SK-N-SH treated with all-trans-retinoic acid at 6 μM for 48 hours (cell line): Measurements from ENCODE around the gene C2CD4D.

Experiments used
- ATAC-seq: fragments of 200-7000 bp; cut with Tn5 transposase; 3 replicates; pipeline ENCODE4 v1.9.1; 2020; ENCODE audit warnings: mild to moderate bottlenecking, moderate library complexity
- ARNTL ChIP-seq: fragments of 450-650 bp; formaldehyde crosslinking; IDR thresholded peaks from 2 replicates; pipeline ENCODE4 v1.5.0; 2020; ENCODE audit warnings: low read depth, mild to moderate bottlenecking, moderate library complexity, borderline replicate concordance
- BACH2 ChIP-seq: fragments of 250-450 bp; sonication (Bioruptor Pico); IDR thresholded peaks from 2 replicates; pipeline ENCODE4 v1.9.0; 2021; ENCODE audit warnings: mild to moderate bottlenecking, borderline replicate concordance
- CSDC2 ChIP-seq: fragments of 250-450 bp; sonication (Bioruptor Pico); IDR thresholded peaks from 2 replicates; pipeline ENCODE4 v1.5.0; 2020; ENCODE audit warnings: mild to moderate bottlenecking, moderate library complexity
- ESRRG ChIP-seq: fragments of 250-450 bp; sonication (Bioruptor Pico); IDR thresholded peaks from 2 replicates; pipeline ENCODE4 v1.6.1; 2021; ENCODE audit warnings: mild to moderate bottlenecking
- GLIS3 ChIP-seq: fragments of 250-450 bp; sonication (Bioruptor Pico); IDR thresholded peaks from 2 replicates; pipeline ENCODE4 v1.5.0; 2020; ENCODE audit warnings: mild to moderate bottlenecking, moderate library complexity
- ISL1 ChIP-seq: fragments of 250-450 bp; sonication (Bioruptor Pico); IDR thresholded peaks from 2 replicates; pipeline ENCODE4 v2.1.2; 2022; ENCODE audit warnings: mild to moderate bottlenecking, moderate library complexity
- PPARA ChIP-seq: fragments of 250-450 bp; sonication (Bioruptor Pico); IDR thresholded peaks from 2 replicates; pipeline ENCODE4 v1.5.0; 2020; ENCODE audit warnings: mild to moderate bottlenecking, borderline replicate concordance
- RARB ChIP-seq: fragments of 250-450 bp; sonication (Bioruptor Pico); IDR thresholded peaks from 2 replicates; pipeline ENCODE4 v1.8.0; 2021; ENCODE audit warnings: mild to moderate bottlenecking, moderate library complexity
- SNAI2 ChIP-seq: fragments of 250-450 bp; sonication (Bioruptor Pico); IDR thresholded peaks from 2 replicates; pipeline ENCODE4 v1.5.0; 2020; ENCODE audit warnings: mild to moderate bottlenecking, moderate library complexity
- TCF4 ChIP-seq: fragments of 250-450 bp; sonication (Bioruptor Pico); IDR thresholded peaks from 2 replicates; pipeline ENCODE4 v1.8.0; 2021; ENCODE audit warnings: mild to moderate bottlenecking, moderate library complexity, borderline replicate concordance
- TOX ChIP-seq: fragments of 250-450 bp; sonication (Bioruptor Pico); IDR thresholded peaks from 2 replicates; pipeline ENCODE4 v1.8.0; 2021; ENCODE audit warnings: mild to moderate bottlenecking, moderate library complexity, borderline replicate concordance
- ZC3H10 ChIP-seq: fragments of 250-450 bp; sonication (Bioruptor Pico); IDR thresholded peaks from 2 replicates; pipeline ENCODE4 v1.5.1; 2021; ENCODE audit warnings: mild to moderate bottlenecking, moderate library complexity
- ZFP30 ChIP-seq: fragments of 450-650 bp; formaldehyde crosslinking; IDR thresholded peaks from 2 replicates; pipeline ENCODE4 v1.5.0; 2022; ENCODE audit warnings: mild to moderate bottlenecking, moderate library complexity
- ZNF565 ChIP-seq: fragments of 450-650 bp; formaldehyde crosslinking; conservative IDR thresholded peaks from 2 replicates; pipeline ENCODE4 v1.5.0; 2020; ENCODE audit warnings: low read depth, mild to moderate bottlenecking, moderate library complexity
- ZNF70 ChIP-seq: fragments of 450-650 bp; formaldehyde crosslinking; IDR thresholded peaks from 2 replicates; pipeline ENCODE4 v1.5.0; 2020; ENCODE audit warnings: mild to moderate bottlenecking, moderate library complexity
- ZNF8 ChIP-seq: fragments of 450-650 bp; formaldehyde crosslinking; IDR thresholded peaks from 2 replicates; pipeline ENCODE4 v1.5.0; 2020; ENCODE audit warnings: mild to moderate bottlenecking, moderate library complexity
- TF ChIP-seq, protein P1 (sequence below): fragments of 250-450 bp; sonication (Bioruptor Pico); IDR thresholded peaks from 2 replicates; pipeline ENCODE4 v1.8.0; 2020; ENCODE audit warnings: mild to moderate bottlenecking, moderate library complexity, borderline replicate concordance
- TF ChIP-seq, protein P2 (sequence below): fragments of 250-450 bp; sonication (Bioruptor Pico); IDR thresholded peaks from 2 replicates; pipeline ENCODE4 v1.5.1; 2021; ENCODE audit warnings: mild to moderate bottlenecking, moderate library complexity
- TF ChIP-seq, protein P3 (sequence below): fragments of 250-450 bp; sonication (Bioruptor Pico); IDR thresholded peaks from 2 replicates; pipeline ENCODE4 v1.5.1; 2020; ENCODE audit warnings: low read depth, mild to moderate bottlenecking, moderate library complexity
- TF ChIP-seq, protein P4 (sequence below): fragments of 250-450 bp; sonication (Bioruptor Pico); IDR thresholded peaks from 2 replicates; pipeline ENCODE4 v1.5.0; 2020; ENCODE audit warnings: mild to moderate bottlenecking, moderate library complexity

The C2CD4D gene

DNA sequence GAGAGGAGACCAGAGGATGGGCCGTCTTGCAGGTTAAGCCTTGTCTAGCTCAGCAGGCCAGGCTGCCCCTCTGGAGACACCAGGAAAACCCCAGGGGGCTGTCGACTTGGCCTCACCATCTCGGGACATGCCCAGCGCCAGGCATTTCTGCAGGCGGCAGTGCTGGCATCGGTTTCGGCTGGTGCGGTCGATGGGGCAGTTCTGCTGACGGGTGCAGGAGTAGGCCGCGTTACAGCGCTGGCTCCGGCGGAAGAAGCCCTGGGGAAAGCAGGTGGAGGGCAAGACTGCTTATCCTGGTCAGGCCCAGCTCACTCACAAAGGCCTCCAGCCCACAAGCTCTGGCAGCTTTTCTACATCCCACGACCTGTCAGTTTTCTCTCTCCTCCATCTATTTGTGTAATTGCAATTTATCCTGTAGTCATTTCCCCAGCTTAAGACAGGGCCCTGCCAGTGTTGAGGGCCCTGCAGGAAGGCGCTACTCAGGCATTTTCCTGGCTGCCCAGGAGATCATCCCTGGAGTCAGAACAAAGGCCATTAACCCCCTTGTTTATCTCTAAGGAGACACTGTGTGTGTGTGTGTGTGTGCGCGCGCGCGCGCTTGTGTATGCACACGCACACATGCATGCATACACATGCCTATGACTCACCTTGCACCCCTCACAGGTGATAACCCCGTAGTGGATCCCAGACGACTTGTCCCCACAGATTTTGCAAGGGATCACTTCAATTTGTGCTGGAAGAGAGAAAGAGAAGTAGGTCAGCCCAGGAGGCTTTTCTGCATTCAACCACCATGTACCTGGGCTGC lies 22.9 kb downstream of the C2CD4D start (continued):
- TF ChIP-seq TOX (CRISPR knock-in tag) (no peak), TCF4 (CRISPR knock-in tag) (no peak)
- TF ChIP-seq, all 23 proteins: peak for 0

DNA sequence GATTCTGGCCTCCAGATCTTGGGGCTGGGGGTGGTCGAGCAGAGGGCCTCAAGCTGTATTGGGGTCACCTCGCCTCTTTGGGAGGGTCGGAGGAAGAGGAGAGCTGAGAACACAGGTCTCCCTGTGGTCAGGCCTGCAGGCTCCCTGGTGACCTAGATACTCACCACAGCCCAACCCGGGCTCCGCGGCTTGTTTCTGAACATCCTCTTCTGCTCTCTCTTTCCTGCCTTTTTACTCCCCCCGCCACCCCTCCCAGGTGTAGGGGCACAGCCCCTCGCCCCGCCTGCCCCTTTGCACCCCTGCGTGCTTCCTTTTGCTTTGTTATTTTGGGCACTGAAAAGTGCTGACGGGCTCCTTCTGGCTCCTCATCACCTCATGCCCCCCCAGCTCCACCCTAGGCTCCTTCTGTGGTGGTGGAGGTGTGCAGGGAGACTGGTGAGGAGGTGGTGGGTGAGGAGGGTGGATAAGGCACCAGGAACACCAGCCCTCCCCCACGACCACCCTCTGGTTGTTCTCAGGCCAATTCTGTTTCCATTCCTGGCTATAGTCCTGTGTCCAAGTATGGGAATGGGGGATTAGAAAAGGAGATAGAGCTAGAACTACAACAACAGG lies 23.8 kb downstream of the C2CD4D start:
- TF ChIP-seq ESRRG (CRISPR knock-in tag), result no peak
- TF ChIP-seq GLIS3 (CRISPR knock-in tag), result no peak
- TF ChIP-seq, protein P1, sequence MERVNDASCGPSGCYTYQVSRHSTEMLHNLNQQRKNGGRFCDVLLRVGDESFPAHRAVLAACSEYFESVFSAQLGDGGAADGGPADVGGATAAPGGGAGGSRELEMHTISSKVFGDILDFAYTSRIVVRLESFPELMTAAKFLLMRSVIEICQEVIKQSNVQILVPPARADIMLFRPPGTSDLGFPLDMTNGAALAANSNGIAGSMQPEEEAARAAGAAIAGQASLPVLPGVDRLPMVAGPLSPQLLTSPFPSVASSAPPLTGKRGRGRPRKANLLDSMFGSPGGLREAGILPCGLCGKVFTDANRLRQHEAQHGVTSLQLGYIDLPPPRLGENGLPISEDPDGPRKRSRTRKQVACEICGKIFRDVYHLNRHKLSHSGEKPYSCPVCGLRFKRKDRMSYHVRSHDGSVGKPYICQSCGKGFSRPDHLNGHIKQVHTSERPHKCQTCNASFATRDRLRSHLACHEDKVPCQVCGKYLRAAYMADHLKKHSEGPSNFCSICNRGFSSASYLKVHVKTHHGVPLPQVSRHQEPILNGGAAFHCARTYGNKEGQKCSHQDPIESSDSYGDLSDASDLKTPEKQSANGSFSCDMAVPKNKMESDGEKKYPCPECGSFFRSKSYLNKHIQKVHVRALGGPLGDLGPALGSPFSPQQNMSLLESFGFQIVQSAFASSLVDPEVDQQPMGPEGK, result no peak
- TF ChIP-seq ISL1 (CRISPR knock-in tag), result no peak
- TF ChIP-seq SNAI2, result no peak
- TF ChIP-seq TCF4 (CRISPR knock-in tag), result no peak
- TF ChIP-seq PPARA (CRISPR knock-in tag), result no peak
- no peak for TF ChIP-seq ARNTL
- TF ChIP-seq CSDC2 (CRISPR knock-in tag), result no peak
- no peak for TF ChIP-seq TOX (CRISPR knock-in tag)
- no peak for TF ChIP-seq ZNF565
- TF ChIP-seq ZNF8 (CRISPR knock-in tag), result no peak
- TF ChIP-seq ZNF70 (CRISPR knock-in tag), result no peak
- TF ChIP-seq, protein P2, sequence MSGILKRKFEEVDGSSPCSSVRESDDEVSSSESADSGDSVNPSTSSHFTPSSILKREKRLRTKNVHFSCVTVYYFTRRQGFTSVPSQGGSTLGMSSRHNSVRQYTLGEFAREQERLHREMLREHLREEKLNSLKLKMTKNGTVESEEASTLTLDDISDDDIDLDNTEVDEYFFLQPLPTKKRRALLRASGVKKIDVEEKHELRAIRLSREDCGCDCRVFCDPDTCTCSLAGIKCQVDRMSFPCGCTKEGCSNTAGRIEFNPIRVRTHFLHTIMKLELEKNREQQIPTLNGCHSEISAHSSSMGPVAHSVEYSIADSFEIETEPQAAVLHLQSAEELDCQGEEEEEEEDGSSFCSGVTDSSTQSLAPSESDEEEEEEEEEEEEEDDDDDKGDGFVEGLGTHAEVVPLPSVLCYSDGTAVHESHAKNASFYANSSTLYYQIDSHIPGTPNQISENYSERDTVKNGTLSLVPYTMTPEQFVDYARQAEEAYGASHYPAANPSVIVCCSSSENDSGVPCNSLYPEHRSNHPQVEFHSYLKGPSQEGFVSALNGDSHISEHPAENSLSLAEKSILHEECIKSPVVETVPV, result no peak
- TF ChIP-seq BACH2 (CRISPR knock-in tag), result no peak
- TF ChIP-seq ZFP30 (CRISPR knock-in tag), result no peak
- no peak for TF ChIP-seq ZC3H10 (CRISPR knock-in tag)
- TF ChIP-seq, all 23 proteins: peak for 0
- no peak for ATAC-seq

DNA sequence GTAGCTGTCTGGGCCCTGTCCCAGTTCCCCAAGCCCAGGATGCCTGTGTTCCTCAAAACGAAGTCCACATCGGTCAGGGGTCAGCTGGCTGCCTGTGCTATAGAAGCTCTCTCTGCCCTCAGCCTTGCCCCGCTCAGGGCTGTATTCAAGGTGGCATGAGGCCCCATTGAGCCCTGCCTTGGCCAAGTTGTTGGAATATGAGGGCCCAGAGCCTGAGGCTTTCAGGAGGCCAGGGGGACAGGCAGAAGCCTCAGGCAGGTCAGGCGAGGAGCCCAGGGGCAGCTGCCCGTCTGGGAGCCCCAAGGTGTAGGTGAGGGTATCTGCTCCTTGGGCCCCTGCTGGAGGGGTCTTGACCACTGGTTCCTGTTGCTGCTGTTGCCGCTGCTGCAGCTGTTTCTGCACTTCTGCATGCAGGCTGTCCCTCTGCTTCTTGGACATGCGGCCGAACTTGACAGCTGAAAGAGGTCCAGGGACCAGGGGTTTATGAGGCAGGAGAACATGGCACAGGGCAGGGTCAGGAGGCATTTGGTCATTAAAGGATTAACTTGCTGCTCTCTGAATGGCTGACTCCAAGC lies 24.6 kb downstream of the C2CD4D start:
- no peak for ATAC-seq
- no peak for TF ChIP-seq CSDC2 (CRISPR knock-in tag)
- TF ChIP-seq SNAI2, result no peak
- TF ChIP-seq, protein P3, sequence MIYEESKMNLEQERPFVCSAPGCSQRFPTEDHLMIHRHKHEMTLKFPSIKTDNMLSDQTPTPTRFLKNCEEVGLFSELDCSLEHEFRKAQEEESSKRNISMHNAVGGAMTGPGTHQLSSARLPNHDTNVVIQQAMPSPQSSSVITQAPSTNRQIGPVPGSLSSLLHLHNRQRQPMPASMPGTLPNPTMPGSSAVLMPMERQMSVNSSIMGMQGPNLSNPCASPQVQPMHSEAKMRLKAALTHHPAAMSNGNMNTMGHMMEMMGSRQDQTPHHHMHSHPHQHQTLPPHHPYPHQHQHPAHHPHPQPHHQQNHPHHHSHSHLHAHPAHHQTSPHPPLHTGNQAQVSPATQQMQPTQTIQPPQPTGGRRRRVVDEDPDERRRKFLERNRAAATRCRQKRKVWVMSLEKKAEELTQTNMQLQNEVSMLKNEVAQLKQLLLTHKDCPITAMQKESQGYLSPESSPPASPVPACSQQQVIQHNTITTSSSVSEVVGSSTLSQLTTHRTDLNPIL (CRISPR knock-in tag), result no peak
- TF ChIP-seq ARNTL, result no peak
- no peak for TF ChIP-seq RARB (CRISPR knock-in tag)
- TF ChIP-seq, protein P4, sequence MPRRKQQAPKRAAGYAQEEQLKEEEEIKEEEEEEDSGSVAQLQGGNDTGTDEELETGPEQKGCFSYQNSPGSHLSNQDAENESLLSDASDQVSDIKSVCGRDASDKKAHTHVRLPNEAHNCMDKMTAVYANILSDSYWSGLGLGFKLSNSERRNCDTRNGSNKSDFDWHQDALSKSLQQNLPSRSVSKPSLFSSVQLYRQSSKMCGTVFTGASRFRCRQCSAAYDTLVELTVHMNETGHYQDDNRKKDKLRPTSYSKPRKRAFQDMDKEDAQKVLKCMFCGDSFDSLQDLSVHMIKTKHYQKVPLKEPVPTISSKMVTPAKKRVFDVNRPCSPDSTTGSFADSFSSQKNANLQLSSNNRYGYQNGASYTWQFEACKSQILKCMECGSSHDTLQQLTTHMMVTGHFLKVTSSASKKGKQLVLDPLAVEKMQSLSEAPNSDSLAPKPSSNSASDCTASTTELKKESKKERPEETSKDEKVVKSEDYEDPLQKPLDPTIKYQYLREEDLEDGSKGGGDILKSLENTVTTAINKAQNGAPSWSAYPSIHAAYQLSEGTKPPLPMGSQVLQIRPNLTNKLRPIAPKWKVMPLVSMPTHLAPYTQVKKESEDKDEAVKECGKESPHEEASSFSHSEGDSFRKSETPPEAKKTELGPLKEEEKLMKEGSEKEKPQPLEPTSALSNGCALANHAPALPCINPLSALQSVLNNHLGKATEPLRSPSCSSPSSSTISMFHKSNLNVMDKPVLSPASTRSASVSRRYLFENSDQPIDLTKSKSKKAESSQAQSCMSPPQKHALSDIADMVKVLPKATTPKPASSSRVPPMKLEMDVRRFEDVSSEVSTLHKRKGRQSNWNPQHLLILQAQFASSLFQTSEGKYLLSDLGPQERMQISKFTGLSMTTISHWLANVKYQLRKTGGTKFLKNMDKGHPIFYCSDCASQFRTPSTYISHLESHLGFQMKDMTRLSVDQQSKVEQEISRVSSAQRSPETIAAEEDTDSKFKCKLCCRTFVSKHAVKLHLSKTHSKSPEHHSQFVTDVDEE, result no peak
- TF ChIP-seq ZNF565, result no peak
- no peak for TF ChIP-seq ZC3H10 (CRISPR knock-in tag)
- TF ChIP-seq, protein P2, result no peak
